HG03558 (cell line): ENCODE measurements around the gene CC2D1A.
"Not testable (repeated sequence)": the region's sequence is repeated elsewhere in the genome, so short reads cannot be mapped to it uniquely, and the experiment has no call there.

Experiments
- ATAC-seq: cut with Tn5 transposase; IDR thresholded peaks from one replicate; pipeline ENCODE4 v1.9.1; 2021; ENCODE audit warnings: moderate number of reproducible peaks; ENCODE audit not compliant: unreplicated experiment; ENCODE audit errors: extremely low read depth

Gene CC2D1A

DNA sequence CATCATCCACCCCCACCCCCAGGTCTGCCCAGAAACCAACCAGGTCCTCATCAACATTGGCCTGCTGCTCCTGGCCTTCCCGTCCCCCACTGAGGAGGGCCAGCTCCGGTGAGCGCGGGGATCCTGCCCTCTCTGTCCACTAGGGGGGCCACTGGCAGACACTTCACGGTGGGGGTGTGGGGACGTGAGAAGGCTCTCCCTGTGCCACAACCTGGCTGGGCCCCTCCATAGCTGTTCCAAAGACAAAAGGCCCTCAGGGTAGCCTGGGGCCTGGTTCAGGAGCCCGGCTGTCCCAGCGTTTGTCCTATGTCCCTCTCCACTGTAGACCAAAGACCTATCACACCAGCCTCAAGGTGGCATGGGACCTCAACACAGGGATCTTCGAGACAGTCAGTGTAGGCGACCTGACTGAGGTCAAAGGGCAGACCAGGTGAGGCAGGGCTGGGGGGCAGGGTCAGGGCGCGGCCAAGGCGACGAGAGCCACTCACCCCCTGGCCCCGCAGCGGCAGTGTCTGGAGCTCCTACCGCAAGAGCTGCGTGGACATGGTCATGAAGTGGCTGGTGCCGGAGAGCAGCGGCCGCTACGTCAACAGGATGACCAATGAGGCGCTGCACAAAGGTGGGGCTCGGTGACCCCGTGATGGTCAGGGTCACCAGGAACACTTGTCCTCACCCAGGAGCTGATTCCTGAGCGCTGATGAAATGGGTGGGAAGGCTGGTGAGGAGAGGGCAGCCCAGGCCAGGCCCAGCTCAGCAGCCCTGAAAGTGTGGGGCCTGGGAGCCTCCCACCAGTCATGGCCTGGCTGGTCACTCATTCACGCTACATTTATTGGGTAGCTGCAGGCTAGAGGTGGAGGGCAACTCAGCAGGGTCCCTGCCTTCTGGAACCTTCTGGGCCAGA is 54.2 kb downstream of the CC2D1A start:
- no peak for ATAC-seq

DNA sequence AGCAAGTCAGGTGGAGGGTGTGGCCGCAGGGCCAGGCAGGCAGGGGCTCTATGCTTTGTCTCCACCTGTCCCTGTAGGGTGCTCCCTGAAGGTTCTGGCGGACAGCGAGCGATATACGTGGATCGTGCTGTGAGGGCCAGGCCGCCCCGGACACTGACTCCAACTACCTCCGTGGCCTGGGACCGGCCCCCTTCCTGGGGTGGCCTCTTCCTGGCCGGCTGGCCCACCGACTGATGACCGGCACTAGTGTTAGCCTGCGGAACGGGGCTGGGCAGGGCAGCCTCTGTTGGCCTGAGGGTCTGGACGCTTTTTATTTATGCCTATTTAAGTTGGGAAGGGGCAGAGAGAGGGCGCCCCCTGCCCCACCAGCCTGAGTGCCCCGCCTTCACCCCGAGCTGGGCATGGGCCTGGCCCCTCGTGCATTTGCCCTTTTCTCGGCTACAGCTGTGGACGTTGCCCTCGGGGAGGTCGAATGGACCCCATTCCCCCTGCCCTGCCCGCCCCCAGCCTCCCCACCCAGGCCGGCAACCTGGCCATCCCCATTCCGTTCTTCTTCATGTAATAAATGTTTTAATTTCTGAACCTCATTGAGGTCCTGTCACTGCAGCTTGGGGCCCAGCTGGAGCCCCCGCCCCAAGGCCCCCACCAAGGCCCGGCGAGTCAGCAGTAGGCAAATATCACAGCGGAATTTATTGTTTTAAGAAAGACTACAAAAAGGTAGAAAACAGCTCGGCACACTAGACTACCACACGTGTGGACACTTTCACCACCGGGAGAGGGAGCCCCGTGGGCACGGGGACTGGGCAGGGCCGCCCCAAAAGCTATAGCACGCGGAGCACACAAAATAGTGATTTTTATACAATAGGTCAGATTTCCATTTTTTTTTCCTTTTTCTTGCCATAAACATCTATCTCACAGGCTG is 55.1 kb downstream of the CC2D1A start:
- no peak for ATAC-seq

- no peak for ATAC-seq
Observed at GRCh38 chr19:13961826-13962698, 56.1 kb downstream of the CC2D1A start.

DNA sequence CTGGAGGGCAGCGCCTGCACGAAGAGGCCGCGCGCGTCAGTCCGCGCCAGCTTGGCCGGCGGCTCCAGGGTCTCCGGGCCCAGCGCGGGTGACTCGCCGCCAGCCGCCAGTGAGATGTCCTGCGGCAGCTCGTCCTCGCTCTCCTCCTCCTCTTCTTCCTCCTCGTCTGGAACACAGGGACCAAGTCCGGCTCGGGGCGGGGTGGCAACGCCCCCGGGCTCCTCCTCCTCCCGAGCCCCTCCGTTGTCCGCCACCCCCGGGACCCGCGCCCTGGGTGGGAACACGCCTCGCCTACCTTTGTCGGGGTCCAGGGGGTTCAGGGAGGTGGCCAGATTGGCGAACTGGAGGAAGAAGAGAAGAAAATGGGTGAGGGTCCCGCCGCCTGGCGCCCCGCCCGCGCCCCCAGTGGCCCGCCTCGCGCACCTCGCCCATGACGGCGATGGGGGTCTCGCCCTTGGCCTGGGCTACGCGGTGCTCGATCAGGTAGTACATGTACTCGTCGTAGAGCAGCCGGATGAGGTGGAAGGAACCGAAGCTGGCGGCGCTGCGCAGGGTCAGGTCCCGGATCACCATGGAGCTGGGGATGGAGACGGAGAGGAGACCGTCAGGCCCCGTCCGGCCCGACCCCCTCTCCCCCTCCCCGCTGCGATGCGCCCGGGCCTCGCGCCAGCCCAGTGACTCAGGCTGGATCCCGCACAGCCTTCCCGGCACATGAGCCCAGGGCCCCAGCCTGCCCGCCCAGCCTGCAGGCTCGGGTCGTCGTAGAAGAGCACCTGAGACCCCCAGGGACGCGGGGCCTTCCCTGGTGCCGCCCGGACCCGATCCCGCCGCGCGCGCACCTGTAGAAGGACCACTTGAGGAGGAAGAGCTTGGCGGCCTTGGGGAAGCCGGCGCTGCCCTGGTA is 57.0 kb downstream of the CC2D1A start:
- no peak for ATAC-seq

DNA sequence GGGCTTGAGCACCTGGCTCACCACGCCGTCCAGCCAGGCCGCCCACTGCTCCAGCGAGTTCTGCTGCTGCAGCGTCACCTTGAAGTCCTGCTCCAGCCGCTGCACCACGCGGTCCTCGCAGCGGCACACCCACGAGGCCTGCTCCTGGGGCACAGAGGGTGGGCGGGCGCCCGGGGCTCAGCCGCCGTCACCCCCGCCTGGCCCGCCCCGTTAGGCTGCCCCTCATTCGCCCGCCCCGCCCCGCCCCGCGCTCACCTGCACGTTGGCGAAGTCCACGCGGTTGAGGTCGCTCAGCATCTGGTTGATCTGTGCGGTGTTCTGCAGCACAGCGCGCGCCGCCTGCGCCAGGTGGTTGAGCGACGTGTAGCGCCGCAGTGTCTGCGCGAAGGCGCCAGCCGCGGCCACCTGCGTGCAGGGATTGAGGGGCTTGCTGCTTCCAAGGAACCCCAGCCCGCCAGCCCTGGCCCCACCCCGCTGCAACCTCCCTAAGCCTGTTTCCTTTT is 57.7 kb downstream of the CC2D1A start:
- no peak for ATAC-seq

DNA sequence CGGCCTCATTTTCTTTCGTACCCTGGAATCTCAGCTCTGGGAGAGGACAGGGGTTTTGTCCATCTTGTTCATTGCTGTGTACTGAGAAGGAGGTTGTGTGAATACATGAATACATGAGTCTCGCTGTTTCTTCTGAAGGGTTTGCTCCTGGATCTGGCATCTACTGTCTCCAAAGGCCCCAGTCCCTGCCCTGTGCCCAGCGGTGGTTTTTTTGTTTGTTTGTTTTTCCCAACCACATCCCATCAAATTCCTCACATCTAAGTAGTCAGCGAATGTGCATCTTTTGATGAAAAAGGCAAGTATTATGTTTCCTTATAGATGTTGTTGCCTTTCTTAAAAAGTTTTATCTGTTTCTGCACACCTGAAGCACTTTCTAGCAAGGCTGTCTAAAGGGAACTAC is 58.8 kb downstream of the CC2D1A start:
- no peak for ATAC-seq

DNA sequence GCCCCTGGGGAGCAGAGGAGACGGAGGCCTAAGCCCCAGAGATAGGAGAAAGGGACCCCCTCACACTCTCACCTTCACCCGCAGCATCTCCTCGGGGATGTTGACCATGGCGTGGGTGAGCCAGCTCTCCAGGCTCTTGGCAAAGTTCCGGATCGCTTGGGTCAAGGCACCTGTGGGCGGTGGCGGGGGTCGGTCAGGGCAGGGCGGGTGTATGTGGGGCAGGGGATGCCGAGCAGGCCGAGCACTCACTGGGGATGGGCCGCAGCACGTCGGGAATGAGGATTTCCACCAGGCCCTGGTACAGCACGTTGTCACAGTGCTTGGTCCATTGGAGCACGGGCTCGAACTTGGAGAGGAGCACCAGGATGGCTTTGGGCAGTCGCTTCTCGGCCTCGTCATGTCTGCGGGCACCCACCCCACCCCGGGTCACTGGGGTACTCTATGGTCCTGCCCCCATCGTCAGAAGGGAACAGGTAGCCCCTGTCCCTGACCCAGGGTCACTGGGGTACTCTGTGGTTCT is 59.4 kb downstream of the CC2D1A start:
- no peak for ATAC-seq

- no peak for ATAC-seq
Observed at GRCh38 chr19:13965926-13966683, 60.1 kb downstream of the CC2D1A start.

- ATAC-seq: no peak
Observed at GRCh38 chr19:13966684-13967128, 60.7 kb downstream of the CC2D1A start.

DNA sequence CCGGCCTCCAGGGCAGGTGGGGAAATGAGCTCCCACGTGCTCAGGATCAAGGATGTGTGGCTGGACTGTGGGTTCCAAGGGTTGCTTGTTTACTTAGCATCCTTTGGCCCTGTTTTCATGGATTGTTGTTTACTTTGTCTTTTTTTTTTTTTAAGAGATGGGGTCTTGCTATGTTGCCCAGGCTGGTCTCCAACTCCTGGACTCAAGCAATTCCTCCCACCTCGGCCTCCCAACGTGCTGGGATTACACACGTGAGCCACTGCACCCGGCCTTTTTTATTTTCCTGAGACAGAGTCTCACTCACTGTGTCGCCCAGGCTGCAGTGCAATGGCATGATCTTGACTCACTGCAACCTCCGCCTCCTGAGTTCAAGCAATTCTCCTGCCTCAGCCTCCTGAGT is 61.2 kb downstream of the CC2D1A start:
- not testable (repeated sequence) for ATAC-seq

DNA sequence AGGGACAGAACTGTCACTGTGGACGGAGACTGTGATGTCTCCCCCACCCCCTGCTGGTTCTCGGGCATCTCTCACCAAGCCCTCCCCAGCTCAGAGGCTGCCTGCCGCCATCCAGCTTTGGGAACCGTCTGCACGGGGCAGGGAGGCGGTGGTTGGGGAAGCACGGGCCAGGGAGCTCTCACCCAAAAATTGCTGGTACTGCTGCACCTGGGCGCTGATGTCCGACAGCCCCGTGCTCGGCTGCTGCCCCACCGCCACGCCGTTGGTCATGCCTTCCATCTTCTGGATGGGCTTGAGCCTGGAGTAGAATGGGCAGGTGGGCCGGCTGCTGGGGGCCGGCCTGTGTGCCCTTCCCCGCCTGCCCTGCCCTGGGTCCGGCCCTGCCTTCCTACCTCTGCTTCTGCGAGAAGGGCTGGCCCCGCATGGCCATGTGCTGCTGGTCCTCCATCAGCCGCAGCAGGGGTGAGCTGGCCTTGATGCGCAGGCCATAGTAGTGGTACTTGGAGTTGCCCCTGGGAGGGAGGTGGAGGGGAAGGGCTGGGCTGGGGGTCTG is 62.5 kb downstream of the CC2D1A start:
- no peak for ATAC-seq

DNA sequence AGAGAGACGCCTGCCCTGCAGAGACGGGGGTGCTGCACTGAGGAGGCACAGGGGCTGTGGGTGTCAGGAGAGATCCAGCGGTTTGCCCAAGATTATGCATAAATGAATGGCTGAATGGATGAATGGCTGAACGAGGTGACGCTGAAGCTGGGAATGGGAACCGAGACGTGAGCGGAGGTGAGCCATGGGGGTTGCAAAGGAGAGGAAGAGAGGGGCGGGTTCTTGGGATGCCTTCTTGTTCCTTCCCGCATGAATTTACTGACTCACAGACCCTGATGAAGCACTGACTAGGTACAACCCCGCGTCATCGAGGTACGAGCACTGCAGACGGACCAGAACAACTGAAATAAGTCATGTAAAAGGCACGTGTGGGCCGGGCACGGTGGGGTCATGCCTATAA is 63.0 kb downstream of the CC2D1A start:
- no peak for ATAC-seq

DNA sequence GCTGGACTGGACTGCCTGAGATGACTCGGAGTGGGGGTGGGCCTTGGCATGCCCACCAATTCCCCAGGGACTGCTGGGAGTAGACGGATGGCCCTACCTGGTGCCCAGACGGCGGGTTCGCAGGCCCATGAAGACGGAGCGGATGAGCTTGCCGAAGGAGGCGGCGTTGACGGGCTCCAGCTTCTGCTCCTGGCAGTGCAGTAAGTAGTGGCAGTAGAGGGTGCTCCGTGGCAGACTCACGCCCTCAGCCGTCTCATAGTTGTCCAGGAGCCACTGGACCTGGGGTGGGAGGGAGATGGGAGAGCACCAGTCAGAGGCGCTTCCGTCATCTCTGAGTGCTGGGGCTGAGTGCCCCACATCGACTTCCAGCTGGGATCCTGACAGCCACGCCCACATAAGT is 63.9 kb downstream of the CC2D1A start:
- ATAC-seq: no peak

- not testable (repeated sequence) for ATAC-seq
Observed at GRCh38 chr19:13971868-13972267, 65.9 kb downstream of the CC2D1A start.

DNA sequence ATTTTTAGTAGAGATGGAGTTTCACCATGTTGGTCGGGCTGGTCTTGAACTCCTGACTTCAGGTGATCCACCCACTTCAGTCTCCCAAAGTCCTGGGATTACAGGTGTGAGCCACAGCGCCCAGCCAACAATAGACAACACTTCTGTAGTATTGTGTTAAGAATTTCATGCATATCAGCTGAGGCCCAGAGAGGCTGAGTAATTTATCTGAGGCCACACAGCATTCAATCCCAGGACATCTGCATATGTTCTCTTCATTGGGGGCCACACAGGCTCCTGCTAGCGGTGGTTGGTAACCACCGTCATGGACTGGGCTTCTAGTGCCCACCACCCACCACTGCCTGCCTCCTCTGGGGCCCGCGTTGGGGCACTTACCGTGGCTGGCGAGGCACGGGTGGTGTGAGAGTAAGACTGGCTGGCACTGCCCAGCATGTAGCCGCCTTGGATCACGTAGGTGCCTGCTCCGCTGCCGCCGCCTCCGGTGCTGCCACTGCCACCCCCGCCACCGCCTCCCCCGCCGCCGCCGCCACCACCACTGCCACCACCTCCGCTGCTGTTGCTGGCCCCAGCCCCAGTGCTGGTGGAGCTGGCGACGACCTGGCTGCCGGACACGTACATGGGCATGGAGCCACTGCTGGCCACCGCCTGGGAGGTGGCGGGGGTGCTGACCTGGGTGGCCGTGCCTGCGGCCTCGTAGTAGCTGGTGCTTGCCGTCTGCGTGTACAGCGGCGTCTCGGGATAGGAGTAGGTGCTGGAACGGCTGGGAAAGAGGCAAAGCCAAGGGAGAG is 66.6 kb downstream of the CC2D1A start:
- ATAC-seq: no peak

DNA sequence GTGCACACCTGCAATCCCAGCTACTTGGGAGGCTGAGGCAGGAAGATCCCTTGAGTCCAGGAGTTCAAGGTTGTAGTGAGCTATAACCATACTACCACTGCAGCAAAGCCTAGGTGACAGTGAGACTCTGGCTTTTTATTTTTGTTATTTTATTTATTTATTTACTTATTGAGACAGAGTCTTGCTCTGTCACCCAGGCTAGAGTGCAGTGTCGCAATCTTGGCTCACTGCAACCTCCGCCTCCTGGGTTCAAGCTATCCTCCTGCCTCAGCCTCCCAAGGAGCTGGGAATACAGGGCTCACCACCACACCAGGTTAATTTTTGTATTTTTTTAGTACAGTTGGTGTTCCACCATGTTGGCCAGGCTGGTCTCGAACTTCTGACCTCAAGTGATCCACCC is 67.5 kb downstream of the CC2D1A start:
- not testable (repeated sequence) for ATAC-seq

DNA sequence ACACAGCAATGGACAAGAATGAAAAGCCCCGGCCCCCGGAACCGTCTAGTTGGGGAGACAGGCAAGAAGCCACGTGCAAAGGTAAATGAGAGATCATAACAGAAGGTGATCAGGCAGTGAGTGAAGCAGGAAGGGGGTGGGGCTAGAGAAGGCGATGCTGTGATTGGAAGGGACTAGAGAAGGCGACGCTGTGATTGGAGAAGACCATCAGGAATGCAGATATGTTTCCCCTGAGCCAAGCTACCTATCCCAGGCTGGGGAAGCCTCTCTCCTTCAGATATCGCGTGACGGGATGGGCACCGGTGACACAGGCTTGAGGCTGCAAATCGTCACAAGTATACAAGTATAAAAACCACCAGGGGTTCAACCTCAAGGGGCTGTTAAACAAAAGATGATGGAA is 68.1 kb downstream of the CC2D1A start:
- no peak for ATAC-seq
